ENCODE measurements around the gene BAIAP2. TPM values are rescaled to one million over a fixed set of nuclear protein-coding genes. Genes with fewer than 3 reads are reported as not detected.

Gene BAIAP2
- polyA plus RNA-seq, 3 donors, result 43.7 to 47.5 (median 44.5) TPM

DNA sequence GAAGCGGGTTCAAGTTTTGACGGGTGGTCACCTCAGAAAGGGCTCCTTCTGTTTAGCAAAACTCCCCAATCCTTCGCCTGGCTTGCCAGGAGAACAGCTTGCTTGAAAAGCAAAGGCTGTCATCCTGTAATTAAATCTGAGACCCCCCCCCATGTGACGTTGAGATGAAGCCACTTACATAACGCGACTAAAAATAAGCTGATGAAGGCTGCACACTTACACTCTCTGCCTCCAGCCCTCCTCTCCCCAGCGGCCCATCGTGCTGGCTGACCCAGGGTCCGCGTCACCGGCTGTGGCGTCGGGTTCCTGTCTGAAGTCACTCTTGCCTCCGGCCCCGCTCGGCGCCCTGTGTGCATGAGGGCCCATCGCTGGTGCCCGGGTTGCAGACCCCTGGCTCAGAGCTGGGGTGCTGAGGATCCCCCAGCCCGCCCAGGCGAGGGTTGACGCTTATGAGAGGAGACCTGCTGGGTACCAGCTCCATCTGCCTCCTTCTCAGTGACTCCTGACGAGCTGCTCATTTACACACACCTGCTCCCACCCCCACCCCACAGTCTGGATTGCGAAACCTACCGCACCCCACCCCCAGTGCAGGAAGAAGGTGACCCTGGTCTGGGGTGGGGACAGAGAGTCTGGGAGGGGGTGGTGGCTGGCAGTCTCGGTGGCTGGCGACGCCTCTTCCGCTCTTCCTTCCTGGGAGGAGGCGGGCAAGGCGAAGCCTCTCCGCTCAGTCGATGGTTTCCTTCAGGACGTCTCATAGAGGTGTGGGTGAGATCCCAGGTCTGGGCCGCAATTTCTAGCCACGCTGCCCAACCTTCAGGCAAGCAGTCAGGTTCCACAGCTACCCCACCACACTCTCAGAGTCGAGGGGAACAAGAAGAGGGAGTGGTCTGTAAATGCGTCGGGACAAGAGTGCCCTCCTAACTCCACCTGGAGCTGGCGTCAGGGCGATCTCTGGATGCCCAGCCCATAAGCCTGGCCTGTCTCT, 3.1 kb upstream of the BAIAP2 start:
- DNase-seq (ENCODE audit: extremely low read depth in 1 of 11, low read depth in 9 of 11, low spot score in 4 of 11), result no peak

DNA sequence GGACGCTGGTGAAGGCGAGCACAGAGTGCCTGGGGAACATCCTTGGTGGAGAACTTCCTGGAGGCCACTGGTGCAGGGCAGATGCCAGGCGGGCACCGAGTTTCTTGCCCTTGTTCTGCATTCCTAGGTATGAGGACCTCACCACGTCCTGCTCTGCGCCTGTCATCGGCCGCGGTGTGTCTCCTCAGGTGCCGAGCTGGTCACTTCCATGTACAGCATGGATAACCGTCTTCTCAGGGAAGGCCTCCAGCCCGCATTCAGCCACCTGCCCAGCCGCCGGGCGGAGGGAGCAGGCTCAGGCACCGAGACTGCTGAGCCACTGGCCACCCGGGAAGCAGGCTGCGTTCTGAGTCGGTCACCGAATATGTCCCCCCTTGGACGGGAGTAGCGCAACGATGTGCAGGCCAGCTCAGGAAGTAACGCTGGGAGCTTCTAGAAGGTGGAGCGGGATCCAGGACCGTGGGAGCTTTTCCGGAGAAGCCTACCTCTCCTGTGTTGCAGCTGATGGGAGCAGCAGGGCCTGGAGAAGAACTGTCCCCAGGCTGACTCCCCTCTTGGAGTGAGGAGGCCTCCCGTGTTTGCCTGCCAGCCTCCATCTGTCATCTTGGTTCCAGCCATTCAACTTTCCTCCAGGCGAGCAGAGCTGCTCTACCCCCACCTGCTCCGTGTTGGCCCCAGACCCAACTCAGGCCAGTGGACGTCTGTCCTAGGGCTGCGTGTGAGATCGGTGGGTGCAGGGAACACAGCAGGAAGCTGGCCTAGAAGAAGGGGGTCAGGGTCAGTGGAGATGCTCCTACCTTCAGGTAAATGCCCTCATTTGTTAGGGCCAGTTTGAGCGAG, 2.1 kb upstream of the BAIAP2 start:
- DNase-seq (ENCODE audit: extremely low read depth in 1 of 11, low read depth in 9 of 11, low spot score in 4 of 11), result no peak

DNA sequence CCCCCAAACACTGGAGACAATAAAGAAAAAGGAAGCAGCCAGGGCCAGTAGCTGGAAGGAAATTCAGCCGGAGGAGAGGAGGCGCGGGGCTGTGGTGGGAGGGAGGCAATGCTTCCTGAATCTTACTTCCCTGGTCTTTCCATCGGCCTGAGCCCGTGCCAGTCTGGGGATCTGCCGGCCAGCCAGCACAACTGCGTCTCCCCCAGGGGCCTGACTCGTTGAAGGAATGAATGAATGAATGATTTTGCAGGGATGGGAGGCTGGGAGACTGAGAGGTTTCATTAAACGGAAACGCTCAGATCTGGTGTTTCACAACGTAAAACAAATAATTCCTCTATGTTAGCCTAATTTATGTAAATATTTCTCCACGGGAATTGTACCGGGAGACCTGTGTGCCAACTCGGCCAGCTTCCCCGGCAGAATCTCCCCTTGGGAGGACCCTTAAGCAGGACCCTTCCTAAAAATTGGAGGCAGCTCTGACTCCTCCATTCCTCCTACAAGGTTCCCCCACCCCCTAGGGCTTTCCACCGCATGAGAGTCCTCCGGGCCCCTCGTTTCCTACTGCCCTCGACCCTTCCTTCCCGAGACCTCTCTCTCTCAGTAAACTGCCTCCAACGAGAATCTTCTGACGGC, 1.3 kb upstream of the BAIAP2 start:
- DNase-seq (ENCODE audit: extremely low read depth in 1 of 11, low read depth in 9 of 11, low spot score in 4 of 11), result no peak

DNA sequence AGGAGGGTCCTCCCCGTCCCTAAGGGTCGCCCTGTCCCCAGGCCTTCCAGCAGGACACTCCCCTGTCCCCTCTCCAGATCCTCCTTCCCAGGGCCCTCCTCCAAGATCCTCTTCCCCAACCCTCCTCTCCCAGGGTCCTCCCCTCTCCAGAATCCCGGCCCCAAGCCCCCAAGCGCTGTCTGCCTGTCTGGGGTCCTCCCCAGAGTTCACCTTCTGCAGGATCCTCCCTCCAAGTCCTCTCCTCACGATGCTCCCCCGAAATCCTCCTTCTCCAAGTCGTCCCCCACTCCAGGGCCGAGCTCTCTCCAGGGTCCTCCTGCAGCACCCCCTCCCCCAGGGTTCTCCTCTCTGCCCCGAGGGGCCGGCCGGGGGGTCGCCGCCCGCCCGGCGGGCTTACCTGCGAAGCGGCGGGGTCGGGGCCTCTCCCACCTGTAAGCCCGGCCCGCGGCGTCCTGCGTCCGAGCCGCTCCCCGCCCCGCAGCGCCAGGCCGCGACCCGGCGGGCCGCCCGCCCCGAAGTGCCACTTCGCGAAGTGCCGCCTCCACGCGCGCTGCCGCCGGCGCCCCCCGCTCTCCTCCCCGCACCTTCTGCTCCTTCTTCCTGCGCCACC, 678 bp upstream of the BAIAP2 start:
- no peak for DNase-seq (ENCODE audit: extremely low read depth in 1 of 11, low read depth in 9 of 11, low spot score in 4 of 11)

DNA sequence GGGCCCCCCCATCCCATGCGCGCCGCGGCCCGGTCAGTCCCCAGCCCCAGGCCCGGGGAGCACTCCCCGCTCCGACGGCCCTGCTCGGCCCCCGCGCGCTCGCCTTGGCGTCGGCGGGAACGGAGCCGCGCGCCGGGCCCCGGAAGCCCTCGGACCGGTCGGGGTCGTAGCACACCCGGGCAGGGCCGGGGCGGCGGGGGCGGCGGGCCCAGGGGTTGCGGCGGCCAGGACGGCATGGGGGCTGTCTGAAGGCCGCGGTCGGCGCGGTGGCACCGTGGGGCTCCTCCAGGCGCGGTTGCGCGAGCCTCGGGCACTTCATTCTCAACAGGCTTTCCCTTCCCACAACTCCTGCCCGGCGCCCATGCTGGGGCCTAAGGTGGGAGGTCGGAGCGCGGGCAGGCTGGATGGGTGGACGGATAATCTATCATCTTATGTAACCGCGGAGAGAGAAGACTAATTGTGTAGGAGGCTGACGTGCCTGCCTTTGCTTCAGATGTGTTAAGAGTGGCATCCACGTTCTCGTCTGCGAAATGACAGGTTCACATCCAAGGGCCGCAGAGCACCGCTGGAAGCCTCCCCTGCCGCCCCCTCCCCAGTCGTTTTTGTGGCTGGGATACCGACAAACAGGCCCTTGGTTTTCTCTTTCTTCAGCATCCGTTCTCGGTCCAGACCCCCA, 708 bp downstream of the BAIAP2 start:
- no peak for DNase-seq (ENCODE audit: extremely low read depth in 1 of 11, low read depth in 9 of 11, low spot score in 4 of 11)

DNA sequence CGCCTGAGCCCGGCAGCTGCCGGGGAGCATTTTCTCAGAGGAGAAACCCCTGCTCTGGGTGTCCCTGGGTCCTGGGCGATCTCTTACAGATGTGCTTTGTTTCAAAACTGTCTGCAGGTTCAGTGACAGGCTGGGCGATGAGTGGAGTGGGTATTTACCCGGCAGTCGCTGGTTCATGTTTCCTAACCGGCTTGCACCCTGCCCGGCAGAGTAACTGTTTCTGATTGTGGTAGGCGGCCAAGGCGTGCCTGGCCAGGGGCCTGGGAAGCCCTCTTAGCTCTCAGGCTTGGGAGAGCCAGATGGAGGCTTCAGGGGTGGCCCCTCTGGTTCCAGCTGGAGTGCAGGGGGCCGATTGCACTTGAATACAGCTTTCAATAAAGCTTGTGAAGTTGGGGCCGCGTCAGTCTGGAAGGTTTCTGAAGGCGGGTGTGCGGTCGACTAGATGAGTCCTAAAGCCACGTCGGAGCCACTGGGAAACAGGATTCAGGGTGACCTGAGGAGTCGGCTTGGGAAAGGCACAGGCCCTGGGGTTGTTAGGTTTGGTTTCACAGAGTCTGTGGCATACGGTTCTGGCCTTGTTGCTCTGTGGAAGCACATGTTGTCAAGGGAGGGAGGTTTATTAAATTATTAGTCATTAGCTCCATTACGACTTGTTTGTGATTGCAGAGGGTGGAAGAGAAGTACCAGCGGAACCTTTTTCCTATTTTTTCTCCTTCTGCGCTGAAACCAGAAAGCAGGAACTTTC, 1.4 kb downstream of the BAIAP2 start:
- no peak for DNase-seq (ENCODE audit: extremely low read depth in 1 of 11, low read depth in 9 of 11, low spot score in 4 of 11)

DNA sequence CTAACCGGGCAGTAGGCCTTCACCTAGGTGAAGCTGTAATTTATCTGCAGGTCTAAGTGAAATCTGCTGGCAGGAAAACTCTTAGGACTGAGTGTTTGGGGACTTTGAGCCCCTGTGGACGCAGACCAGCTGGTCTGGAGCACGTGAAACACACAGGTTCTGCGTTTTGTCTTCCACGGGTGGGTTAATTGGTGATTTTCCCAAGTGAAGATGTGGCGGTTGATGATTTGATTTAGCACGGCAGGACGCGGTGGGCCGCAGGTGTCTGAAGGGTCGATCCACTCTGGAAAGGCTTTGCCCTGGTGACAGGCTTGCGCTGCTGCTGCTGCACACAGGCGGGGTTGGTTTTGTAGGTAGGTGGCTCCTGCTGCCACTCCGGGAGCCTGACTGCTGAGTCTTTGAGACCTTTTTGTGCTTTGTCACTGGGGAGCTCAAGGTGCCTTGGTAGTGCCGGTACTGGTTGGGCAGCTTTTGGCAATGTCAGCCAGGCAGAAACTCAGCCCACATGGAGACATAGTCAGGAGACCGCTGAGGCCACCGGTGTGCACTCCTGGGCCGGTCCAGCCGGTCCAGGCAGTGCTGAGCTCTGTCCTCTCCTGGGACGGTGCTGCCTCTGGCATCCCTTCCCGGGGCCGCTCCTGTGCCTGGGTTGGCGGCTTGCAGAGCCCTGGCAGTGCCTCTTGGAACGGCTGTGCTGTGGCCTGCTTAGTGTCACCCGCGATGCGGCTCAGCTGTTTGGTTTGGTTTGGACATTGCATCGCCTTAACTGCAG, 2.3 kb downstream of the BAIAP2 start:
- DNase-seq (ENCODE audit: extremely low read depth in 1 of 11, low read depth in 9 of 11, low spot score in 4 of 11), result no peak

DNA sequence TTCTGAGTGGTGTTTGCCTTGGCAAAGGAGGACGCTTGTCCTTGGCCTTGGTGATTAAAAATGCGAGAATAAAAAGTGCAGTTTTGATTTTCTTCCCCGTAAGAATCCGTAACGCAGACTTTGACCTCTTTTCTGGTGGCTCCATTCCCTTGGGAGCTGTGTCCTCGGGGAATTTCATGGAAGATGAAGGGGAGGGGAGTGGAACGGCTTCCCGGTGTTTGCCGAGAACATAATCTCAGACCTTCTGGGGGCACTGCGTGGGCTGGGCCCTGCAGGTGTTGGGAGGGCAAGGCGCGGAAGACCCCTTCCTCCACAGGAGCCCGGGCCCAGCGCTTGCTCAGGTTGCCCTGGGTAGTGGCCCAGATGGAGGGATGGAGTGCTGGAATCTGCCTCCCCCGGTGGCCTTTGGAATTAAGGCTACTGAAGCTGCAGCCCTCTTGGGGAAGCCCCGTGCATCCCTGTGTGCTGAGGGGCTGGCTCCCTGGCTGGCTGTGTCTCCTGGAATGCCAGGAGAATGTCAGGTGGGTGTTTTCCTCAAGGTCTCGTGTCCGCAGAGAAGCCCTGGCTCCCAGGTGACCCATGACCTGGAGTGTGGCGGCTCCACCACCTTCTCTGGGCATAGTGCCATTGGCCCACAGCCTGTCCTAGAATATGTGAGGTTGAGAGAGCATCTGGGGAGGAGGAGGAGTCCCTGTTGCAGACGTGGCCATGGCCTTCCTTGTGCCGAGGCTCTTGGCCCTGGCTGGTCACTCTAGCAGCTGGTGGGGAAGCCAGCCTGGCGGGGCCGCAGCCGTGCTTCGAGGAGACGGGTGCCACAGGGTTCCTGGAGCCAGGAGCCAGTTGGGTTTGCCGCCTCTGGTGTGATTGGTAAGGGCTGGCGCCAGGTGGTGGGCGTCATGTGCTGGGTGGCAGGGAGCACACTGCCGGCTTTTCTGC, 3.1 kb downstream of the BAIAP2 start:
- no peak for DNase-seq (ENCODE audit: extremely low read depth in 1 of 11, low read depth in 9 of 11, low spot score in 4 of 11)

DNA sequence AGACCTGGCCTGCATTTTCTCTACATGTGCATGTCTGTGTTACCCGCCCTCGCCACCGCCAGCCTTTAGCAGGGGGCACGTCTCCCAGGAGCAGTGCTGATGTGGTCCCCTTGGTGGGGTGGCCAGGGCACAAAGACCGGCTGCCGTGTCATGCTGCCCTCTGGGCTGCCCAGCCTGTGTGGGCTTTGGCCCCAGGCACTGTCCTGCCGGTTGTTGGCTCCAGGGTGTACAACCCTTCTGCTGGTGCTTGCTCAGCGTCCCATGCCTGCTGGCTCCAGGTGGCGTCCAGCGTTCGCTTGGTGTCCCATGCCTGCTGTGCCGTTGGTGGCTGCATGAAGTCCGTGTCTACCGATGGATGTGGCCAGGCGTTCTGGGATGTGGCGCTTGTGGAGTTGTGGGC, 4.1 kb downstream of the BAIAP2 start:
- DNase-seq (ENCODE audit: extremely low read depth in 1 of 11, low read depth in 9 of 11, low spot score in 4 of 11), result no peak

DNA sequence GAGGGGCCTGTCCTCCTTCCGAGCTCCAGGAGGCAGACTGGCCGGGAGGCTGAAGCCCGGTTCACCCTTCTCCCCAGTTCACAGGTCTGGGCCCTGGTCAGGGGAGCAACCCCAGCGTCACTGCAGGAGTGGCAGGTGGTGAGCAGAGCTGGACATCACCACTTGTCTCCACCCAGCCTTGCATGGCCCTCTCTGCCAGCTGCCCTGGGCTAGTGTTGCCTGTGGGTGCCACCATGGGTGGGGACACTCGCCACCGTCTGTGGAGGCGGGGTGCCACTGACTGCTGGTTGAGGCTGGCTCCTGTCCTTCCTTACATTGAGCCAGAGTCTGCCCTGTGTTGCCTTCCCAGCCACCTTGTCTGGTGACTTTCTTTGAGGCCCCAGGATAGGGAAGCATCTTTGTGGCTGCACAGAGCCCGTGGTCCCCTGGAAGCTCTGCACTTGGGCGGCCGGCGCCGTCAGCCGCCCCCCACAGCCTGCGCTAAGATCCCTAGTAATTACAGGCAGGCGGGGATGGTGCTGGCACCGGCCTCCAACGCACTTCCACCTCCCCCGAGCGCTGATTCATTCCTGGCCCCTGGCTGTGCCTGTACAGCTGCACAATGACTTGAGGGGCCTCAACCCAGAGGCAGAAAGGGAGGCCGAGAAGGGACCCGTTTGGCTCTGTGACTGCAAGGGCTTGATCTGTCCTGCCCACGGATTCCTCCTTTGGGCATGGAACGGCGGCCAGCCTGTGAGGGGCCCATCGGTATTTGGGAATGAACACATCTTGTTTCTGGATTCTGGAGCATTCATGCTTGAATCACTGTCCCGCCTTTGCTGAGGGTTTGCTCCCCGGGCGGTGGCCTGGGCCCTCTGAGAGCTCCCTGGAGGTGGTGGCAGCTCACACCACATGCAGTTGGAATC, 5.2 kb downstream of the BAIAP2 start:
- no peak for DNase-seq (ENCODE audit: extremely low read depth in 1 of 11, low read depth in 9 of 11, low spot score in 4 of 11)

DNA sequence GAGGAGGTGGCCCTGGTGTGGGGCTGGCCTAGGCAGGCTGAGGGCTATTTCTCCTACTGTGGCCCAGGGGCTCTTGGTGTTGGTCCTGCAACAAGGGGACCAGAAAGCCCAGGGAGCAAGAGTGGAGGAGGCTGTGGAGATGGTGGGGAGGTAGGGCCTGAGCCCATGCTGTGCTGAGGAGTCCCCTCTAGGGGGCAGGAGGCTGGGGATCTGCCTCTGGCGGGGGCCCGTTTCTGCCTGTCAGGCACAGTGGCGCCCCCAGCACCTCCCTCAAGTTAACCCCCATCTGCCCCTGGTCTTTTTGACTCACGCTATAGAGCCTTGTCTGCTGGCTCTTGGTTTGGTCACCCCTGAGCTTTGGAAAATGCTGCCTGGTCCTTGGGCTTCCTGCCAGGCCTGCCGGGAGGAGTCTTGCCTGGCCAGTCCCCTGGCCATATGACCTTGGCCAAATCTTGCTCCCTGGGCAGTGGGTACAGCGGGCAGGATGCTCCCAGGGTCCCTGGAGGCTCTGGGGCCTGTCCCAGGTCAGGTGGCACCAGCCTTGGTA, 5.9 kb downstream of the BAIAP2 start:
- no peak for DNase-seq (ENCODE audit: extremely low read depth in 1 of 11, low read depth in 9 of 11, low spot score in 4 of 11)

DNA sequence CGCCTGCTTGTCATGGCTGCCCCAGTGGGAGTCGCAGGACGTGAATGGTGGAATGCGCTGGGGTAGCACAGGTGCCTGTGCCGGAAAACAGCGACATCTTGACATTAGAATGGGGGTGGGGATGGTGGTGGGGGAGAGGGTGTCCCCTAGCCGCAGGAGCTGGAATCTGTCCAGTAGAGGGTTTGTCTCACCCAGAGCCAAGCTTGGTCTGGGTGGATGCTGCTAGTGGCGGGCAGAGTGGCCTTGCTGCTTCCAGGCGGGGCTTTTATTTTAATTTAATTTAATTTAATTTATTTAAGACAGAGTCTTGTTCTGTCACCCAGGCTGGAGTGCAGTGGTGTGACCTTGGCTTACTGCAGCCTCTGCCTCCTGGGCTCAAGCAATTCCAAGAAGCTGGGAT, 7.7 kb downstream of the BAIAP2 start:
- DNase-seq (ENCODE audit: extremely low read depth in 1 of 11, low read depth in 9 of 11, low spot score in 4 of 11), result no peak

DNA sequence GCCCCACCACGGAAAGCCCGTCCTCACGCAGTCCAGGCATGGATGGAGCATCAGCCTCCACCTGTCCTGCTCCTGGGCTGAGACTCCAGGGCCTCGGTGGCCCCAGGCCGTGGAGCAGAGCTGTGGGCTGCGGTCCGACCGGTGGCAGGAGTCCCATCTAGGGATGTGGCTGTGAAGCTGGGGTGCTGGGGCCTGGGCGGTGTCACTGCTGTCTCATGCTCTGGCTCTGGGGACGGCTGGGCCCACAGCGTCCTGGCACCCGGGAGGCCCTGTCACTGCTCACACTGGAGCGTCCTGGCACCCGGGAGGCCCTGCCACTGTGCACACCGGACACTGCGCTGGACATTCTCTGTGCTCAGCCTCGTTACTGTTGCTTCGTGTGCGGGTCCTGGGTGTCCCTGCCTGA, 8.4 kb downstream of the BAIAP2 start:
- DNase-seq (ENCODE audit: extremely low read depth in 1 of 11, low read depth in 9 of 11, low spot score in 4 of 11), result no peak

DNA sequence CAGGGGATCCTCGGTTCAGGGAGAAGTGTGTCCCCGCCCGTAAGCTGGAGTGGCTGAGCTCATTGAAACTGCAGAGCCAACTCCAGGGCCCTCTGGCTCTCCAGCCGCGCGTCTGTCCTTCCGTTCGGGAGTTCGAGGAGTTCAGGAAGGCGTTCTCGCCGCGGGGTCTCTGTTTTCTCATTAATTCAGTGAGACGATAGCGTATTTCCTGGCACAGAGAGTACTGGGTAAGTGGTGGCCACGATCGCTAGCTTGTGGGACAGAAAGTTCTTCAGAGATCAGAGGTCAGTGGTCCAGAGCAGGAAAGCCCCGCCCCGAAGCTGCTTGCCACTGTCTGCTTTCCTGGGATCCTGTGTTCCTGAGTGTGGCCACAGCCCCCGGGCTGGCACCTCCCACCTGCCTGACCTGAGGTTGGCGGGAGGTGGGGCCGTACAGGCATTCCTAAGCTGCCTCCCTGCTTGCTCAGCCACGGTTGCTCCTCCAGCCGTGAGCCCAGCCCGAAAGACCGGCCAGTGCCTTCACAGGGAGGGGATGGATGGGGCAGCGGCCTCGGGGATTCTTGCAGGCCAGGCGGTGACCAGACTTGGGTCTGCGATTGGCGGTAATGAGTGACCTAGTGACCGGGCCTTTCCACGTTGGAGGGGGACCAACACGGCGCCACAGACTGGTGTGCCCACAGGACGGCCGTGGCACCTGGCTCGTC, 8.9 kb downstream of the BAIAP2 start:
- DNase-seq (ENCODE audit: extremely low read depth in 1 of 11, low read depth in 9 of 11, low spot score in 4 of 11), result peak in 2 of 11 donors; percentile 47 to 69

DNA sequence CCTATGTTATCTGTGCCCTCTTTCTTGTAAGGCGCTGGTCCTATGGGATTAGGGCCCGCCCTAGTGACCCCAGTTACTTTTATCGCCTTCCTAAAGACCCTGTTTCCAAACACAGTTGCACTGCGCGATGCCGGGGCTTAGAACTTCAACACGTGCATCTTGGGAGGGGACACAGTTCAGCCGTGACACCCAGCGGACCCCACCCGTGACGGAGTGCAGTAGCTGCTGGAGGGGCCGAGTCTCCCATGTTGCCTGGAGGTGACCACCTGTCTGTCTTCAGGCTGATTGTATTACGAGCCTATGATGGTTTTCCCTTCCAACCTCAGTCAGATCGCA, 9.4 kb downstream of the BAIAP2 start:
- no peak for DNase-seq (ENCODE audit: extremely low read depth in 1 of 11, low read depth in 9 of 11, low spot score in 4 of 11)

Data from renal cortex interstitium (tissue), 11 donors.